HG03066 (cell line): ENCODE results near the gene PID1.

Experiments
- ATAC-seq: cut with Tn5 transposase; IDR thresholded peaks from one replicate; pipeline ENCODE4 v1.9.1; 2021; ENCODE audit warnings: low read depth; ENCODE audit not compliant: unreplicated experiment

Gene PID1

DNA sequence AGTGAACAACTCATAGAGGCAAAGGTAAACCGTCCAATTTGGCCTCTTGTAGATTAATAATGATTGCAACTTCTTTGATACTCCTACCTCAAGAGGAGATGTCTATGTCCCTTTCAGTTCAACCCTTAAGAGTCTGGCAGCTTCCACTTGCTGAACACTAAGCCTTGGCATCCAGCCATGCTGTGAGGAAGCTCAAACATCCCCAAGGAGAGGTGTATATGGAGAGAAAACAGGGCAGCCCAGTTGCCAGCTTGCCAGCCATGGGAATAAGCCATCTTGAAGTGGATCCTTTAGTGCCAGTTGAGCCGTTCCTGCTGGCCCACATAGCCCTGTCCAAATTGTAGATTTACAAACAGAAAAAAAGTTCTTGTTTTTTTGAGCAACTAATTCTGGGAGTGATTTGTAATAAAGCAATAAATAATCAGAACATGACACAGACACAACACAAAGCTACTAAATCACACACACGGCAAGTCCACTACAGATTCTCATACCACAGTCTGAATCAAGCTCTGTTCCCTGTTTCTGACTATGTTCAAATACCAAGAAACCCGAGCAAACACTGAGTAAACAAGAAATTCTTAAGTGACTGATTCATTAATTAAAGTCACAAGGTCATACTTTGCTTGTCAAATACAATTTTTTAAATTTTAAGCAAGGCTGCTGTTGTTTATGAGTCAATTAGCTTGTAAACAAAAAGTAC is 96.1 kb downstream of the PID1 start:
- ATAC-seq = no peak

GRCh38 chr2:229173825-229174359 is 97.2 kb downstream of the PID1 start:
- no peak for ATAC-seq

GRCh38 chr2:229170916-229171315 is 100.2 kb downstream of the PID1 start:
- ATAC-seq = no peak

- no peak for ATAC-seq
These were observed 100.9 kb downstream of the PID1 start for GRCh38 chr2:229170171-229170570.

DNA sequence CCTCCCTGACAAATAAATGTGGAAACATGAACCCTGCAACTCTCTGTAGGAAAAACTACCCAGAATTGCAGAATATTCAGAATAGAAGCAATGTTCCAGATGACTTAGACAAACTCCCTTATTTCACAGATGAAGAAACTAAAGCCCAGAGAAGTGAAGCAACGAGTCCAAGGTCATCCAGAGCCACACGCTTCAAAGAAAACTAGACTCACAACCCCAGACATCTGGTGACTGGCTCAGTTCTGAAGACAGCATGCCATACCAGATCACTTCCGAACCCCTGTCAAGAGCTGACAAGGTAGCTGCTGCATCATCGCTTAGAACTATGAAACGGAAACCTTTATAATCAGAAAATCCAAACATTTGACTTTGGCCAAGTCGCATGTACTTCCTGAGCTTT is 101.3 kb downstream of the PID1 start:
- ATAC-seq = no peak

DNA sequence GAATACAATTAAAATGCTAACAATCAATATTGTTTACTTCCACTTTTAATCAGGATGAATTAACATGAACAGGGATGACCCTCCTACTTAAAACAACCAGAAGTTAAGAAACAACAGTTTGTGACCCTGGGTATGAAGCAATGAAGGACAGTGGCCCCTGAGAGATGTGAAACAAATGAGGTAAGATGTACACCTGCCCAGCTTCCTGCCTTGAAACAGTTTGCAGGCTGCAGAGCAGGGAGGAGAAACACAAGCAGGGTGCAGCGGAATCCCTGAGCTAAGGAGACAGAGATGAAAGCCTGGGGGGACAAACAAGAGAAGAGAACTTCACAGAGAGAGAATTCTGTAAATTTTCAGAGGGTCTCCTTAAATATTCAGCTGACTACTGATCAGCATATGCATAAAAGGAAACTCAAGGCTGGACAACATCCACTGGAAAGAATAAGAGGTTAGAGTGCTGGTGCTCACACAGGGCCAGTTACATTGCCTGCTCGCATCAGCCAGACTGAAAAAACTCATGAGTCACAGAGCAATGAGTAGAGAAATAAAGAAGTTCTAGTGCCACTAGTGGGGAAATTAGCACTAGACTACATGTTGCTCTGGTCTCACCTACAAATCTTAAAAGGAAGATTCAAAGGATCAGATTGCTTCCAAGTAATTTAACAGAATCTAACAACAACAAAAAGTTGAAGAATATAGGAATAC is 106.4 kb downstream of the PID1 start:
- ATAC-seq = no peak

DNA sequence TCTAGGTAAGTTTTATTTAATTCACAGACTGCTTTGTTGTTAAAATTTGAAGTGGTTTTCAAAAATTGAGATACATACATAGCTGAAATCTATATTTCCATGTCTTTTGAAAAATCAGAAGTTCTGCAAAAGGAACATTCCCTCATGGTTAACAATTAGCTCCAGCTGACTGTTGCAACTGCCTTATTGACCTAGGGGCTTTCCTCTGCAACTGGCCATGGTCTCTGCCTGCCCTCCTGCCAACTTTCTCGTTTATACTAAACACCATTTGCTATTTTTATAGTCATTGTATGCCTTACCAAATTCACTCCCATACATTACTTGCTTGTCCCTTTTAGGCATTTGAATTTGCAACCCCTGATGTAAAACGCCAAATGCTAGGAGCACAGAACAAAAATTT is 107.2 kb downstream of the PID1 start:
- no peak for ATAC-seq

DNA sequence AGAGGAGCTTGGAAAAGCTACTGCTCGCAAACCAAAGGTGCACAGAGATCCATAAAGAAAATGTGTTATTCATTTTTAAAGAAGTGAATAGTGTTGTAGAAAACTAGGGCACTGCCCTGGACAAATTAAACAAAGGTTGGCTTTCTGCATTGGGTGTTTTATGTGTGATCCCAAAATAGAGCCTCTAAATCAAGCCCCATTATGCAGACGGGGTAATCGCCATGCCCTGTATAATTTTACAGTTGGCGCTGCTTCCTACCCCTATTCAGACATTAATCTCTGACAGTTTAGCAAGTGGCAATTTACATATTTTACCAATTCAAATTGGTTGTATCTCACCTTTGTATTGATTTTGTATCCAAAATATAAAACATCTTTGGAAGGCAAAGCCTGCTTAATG is 109.1 kb downstream of the PID1 start:
- no peak for ATAC-seq

DNA sequence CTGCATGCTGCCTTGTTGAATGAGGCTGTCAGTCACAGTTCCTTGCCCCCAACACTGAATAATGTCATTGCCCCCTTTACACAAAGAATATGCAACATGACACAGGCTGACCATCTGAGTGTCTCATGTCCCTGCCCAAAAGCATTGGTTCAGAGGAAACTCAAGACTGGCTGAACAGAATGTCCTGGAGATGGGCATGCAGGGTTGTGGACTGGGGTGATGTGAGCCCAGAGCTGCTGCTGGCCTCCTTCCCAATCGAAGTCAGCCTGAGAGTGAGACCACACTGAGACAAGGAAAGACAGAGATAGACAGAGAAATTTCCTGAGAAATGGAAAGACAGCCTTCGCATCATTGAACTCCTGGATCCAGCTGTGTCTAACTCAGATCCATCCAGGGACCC is 110.1 kb downstream of the PID1 start:
- ATAC-seq = no peak

DNA sequence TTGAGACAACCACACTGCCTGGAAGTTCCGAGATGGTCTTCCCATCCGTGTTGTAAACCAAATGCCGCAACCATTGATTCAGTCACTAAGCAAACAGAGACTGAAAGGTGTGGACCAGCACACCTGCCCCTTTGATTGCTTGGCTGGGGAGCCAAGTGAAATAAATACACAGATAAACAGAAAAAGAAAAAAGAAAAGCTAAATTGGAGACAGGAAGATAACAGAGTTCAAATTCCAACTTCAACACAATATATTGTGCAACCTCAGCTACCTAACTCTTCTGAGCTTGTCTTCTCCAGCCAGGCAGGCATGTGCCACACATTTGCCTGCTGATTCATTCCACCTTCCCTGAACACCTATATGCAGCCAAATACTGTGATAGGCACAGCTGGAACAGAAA is 110.9 kb downstream of the PID1 start:
- ATAC-seq = no peak

DNA sequence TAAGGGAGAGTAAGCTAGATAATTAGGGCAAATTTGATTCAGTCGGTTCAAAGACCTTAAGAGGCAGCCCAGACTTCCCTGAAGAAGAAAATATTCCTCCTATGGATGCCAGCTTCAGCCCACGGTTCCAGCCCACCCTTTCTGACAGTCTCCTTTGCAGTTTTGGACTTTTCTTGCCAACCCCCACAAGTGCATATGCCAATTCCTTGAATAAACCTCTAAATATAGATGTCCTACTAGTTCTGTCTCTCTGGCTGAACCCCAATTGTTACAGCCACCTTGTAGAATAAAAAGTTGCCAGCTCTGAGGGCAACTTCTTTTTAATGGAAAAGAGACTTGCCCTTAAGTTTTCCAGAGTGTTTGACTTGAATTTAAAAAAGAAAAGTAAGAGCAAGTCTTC is 111.7 kb downstream of the PID1 start:
- no peak for ATAC-seq

GRCh38 chr2:229154381-229154780 is 116.7 kb downstream of the PID1 start:
- ATAC-seq = no peak

DNA sequence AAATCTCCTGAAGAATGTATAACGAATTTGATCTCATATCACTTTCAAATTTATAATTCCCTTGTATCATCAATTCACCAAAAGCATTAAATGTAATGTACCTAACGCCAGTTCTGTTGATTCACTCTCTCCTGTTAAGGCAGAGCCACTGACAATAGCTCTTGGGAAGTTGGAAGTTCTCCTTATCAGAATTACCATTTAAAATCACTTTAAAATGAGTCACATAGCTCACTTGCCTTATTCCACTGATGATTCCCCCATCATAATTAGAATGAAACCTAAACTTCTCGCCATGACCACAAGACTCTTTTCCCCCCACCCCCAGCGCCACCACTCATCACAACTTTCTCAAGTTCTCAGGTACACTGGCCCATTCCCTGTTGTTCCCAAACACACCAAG is 117.1 kb downstream of the PID1 start:
- no peak for ATAC-seq

DNA sequence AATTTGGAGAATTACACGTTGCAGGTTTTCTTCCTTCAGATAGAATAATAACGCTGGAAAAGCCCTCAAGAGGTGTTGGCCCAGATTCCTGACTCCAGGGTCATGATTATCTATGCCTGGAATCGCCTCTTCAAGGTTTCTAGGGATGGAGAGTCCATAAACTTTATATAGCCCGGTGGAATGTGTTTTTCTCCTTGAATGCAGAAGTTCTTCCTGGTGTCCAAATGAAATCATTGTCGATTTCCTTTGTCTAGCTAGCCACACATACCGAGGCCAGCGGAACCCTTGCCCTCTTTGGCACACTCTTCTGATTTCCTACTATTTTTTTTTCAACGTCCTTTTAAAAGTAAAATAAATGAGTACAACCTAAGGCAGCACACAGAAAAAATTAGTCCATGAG is 117.8 kb downstream of the PID1 start:
- ATAC-seq = no peak

DNA sequence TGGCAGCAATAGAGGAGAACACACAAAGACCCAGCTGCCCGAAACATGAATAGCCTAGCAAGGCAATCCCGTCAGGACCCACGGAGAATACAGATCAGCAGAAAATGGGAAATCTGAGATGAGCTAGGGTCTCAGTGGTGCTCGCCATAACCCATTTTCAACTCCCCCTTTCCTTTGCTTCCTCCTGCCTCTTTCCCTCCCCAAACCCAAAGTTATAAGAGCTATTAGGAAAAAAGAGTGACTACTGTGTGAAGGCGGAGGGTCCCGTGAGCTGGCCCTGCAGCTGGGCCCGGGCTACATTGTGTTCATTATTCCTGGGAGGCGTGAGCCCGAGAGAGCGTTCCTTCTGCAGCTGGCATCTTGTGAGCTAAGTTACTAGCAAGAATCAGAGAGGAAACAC is 118.4 kb downstream of the PID1 start:
- ATAC-seq = no peak

DNA sequence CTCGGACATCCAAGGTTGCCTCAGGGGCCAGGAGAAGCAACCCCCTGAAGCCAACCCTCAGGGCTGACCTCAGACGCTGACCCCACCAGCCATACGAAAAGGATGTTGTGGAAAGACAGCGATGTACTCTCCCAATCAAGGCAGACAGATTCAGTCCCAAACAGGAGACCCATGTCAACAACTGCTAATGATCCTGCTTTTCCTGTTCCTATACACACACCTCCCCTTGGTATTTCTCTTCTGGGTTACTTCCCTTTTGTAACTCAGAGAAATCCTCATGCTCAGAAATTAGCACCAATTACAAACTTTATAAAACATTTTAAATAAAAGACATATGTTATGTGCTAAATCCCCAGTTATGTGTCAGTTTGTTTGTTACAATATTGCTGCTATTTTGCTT is 120.8 kb downstream of the PID1 start:
- no peak for ATAC-seq

- ATAC-seq = no peak
These were observed 129.6 kb downstream of the PID1 start for GRCh38 chr2:229141424-229142025.

- no peak for ATAC-seq
These were observed 133.4 kb downstream of the PID1 start for GRCh38 chr2:229137639-229138038.

DNA sequence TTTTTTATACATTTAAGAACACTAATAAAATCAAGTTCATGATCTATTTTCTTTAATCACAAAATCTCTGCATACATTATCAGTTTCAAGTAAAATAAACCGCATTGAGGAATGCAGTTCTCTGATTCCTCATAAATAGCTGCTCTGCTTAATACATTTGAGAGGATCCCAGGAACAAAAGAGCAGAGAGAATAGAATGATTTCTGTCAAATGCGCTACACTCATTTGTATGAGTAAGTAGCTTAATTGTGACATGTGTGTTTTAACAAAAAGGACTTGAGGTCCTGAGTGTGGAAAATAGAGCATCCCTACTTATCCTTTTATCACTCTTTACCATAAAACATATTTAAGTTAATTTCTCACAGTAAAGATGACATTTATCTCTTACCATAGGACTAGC is 134.0 kb downstream of the PID1 start:
- no peak for ATAC-seq

- no peak for ATAC-seq
These were observed 137.8 kb downstream of the PID1 start for GRCh38 chr2:229133155-229133772.

- ATAC-seq = no peak
These were observed 138.9 kb downstream of the PID1 start for GRCh38 chr2:229132236-229132635.
